ENCODE results near the gene ZBED5. TPM values are rescaled to one million over a fixed set of nuclear protein-coding genes. Genes with fewer than 3 reads are reported as not detected.

ZBED5 gene
- polyA plus RNA-seq, 1 donor from 2014 or later, result 178 TPM

- Histone ChIP-seq H3K9me3 (ENCODE audit: low read length) (no peaks in the 10 kb centered on the region), H3K4me3 (ENCODE audit: low read length) (no peak overlapping the region), H4K20me1 (ENCODE audit: insufficient read depth) (no peaks in the 10 kb centered on the region), H3K27me3 (ENCODE audit: insufficient read depth, low read depth, low read length) (no peaks in the 10 kb centered on the region), H3K4me2 (ENCODE audit: low read length) (no peak overlapping the region), H3K79me2 (replicated peaks; ENCODE audit: insufficient read depth, low read length) (no peaks in the 10 kb centered on the region), H3K36me3 (ENCODE audit: insufficient read depth, low read length) (no peaks in the 10 kb centered on the region), H3K9me2 (ENCODE audit: insufficient read depth, low read length) (no peaks in the 10 kb centered on the region), H2AFZ (ENCODE audit: low read depth, low read length) (no peak overlapping the region), H3K27ac (ENCODE audit: low read length) (no peak overlapping the region), H3K9ac (ENCODE audit: low read length) (no peak overlapping the region), H3F3A (ENCODE audit: insufficient read depth, low read length, poor library complexity, severe bottlenecking) (no peaks in the 10 kb centered on the region)
- no peak for TF ChIP-seq EP300 (conservative IDR thresholded peaks at IDR 0.05; ENCODE audit: poor library complexity, severe bottlenecking)
- no peak for TF ChIP-seq SMC3 (conservative IDR thresholded peaks at IDR 0.05; ENCODE audit: poor library complexity)
- no peak for TF ChIP-seq CTCF (IDR thresholded peaks at IDR 0.05; ENCODE audit: poor library complexity, severe bottlenecking)
- no peak for TF ChIP-seq RAD21 (conservative IDR thresholded peaks at IDR 0.05)
- TF ChIP-seq MXI1 (conservative IDR thresholded peaks at IDR 0.05; ENCODE audit: poor library complexity, severe bottlenecking), result no peak
- TF ChIP-seq, protein P1, sequence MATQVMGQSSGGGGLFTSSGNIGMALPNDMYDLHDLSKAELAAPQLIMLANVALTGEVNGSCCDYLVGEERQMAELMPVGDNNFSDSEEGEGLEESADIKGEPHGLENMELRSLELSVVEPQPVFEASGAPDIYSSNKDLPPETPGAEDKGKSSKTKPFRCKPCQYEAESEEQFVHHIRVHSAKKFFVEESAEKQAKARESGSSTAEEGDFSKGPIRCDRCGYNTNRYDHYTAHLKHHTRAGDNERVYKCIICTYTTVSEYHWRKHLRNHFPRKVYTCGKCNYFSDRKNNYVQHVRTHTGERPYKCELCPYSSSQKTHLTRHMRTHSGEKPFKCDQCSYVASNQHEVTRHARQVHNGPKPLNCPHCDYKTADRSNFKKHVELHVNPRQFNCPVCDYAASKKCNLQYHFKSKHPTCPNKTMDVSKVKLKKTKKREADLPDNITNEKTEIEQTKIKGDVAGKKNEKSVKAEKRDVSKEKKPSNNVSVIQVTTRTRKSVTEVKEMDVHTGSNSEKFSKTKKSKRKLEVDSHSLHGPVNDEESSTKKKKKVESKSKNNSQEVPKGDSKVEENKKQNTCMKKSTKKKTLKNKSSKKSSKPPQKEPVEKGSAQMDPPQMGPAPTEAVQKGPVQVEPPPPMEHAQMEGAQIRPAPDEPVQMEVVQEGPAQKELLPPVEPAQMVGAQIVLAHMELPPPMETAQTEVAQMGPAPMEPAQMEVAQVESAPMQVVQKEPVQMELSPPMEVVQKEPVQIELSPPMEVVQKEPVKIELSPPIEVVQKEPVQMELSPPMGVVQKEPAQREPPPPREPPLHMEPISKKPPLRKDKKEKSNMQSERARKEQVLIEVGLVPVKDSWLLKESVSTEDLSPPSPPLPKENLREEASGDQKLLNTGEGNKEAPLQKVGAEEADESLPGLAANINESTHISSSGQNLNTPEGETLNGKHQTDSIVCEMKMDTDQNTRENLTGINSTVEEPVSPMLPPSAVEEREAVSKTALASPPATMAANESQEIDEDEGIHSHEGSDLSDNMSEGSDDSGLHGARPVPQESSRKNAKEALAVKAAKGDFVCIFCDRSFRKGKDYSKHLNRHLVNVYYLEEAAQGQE (IDR thresholded peaks at IDR 0.05; ENCODE audit: borderline replicate concordance), result no peak
- no peak for TF ChIP-seq TAF1 (IDR thresholded peaks at IDR 0.05; ENCODE audit: low read depth)
- no peak for TF ChIP-seq POLR2AphosphoS5 (IDR thresholded peaks at IDR 0.05)
- TF ChIP-seq EZH2 (IDR thresholded peaks at IDR 0.05; ENCODE audit: borderline replicate concordance, insufficient read depth, low read length, poor library complexity, severe bottlenecking), result no peak
Measured at GRCh38 chr11:10896493-10896892, 38.6 kb upstream of the ZBED5 start.

DNA sequence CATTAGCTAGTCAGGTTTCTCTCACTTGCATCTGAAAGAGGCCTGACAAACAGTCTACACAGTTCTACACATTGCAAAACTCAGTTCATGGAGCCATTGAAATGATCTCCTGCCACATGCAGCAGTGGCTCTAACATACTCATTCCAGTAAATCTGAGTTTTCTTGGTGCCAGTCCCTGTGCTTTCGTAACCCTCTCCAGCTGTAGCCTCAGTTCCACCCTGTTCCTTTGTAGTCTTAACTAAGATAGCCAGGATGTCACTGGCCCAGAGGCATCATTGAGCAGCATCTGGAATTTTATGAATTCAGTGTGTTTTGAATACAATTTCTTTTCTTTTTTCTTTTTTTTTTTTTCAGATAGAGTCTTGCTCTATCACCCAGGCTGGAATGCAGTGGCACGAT lies 37.4 kb upstream of the ZBED5 start:
- Histone ChIP-seq H3K27me3 (ENCODE audit: insufficient read depth, low read depth, low read length) (no peaks in the 10 kb centered on the region), H3K4me3 (ENCODE audit: low read length) (no peak overlapping the region), H3K79me2 (replicated peaks; ENCODE audit: insufficient read depth, low read length) (no peaks in the 10 kb centered on the region), H4K20me1 (ENCODE audit: insufficient read depth) (no peaks in the 10 kb centered on the region), H3F3A (ENCODE audit: insufficient read depth, low read length, poor library complexity, severe bottlenecking) (no peaks in the 10 kb centered on the region), H3K27ac (ENCODE audit: low read length) (no peak overlapping the region), H2AFZ (ENCODE audit: low read depth, low read length) (no peak overlapping the region), H3K4me2 (ENCODE audit: low read length) (no peak overlapping the region), H3K9ac (ENCODE audit: low read length) (no peak overlapping the region), H3K9me3 (ENCODE audit: low read length) (no peaks in the 10 kb centered on the region), H3K36me3 (ENCODE audit: insufficient read depth, low read length) (no peaks in the 10 kb centered on the region), H3K9me2 (ENCODE audit: insufficient read depth, low read length) (no peaks in the 10 kb centered on the region)
- TF ChIP-seq, protein P1 (IDR thresholded peaks at IDR 0.05; ENCODE audit: borderline replicate concordance), result no peak
- TF ChIP-seq EP300 (conservative IDR thresholded peaks at IDR 0.05; ENCODE audit: poor library complexity, severe bottlenecking), result no peak

All from neural cell (in vitro differentiated cells).